K562 (cell line): ENCODE measurements around the gene UBE2B. TPM values are rescaled to one million over a fixed set of nuclear protein-coding genes. Genes with fewer than 3 reads are reported as not detected.

Experiments used
- ATAC-seq: fragments of 200-7000 bp; cut with Tn5 transposase; 3 replicates; pipeline ENCODE4 v1.9.1; 2020; ENCODE audit warnings: moderate library complexity
- BruUV-seq: library from RNA; stranded (reverse); fragments of 400-500 nt; replicated peaks from 2 replicates; lab custom pipeline; 2021; lab: Mats Ljungman, UMichigan
- CTCF ChIA-PET: fragments of 300-600 bp; formaldehyde crosslinking; extraction: SDS; loops from one replicate; lab custom pipeline; 2021; ENCODE audit warnings: low intra/inter-chr PET ratio; lab: Yijun Ruan, JAX
- POLR2A ChIA-PET: fragments of 300-600, 350-650 bp; sonication (Branson Sonifier 250); formaldehyde crosslinking; extraction: SDS; loops from one replicate; lab custom pipeline; 2021; ENCODE audit warnings: antibody characterized with exemption, inconsistent platforms; lab: Yijun Ruan, JAX
- DNase-seq, 4 experiments: peaks; one replicate each; pipeline versions ENCODE4 v3.0.0 to v3.0.0-alpha.2; 2011 to 2018; ENCODE audit warnings: low spot score in 3 of 4, mixed read lengths in 3 of 4; ENCODE audit errors: extremely low read depth in 1 of 4
- FAIRE-seq: peaks from 2 replicates; lab custom pipeline; 2011; peaks lifted over from hg19 to GRCh38; lab: Jason Lieb, UNC
- H2AFZ ChIP-seq: 2 replicates; pipeline ENCODE4 v1.6.0; 2011; ENCODE audit warnings: low read depth, low read length, control low read depth, inconsistent platforms
- H3K27ac ChIP-seq: fragments of 200-600 bp; 3 replicates; pipeline ENCODE4 v1.8.0; 2011; ENCODE audit warnings: low read depth, mild to moderate bottlenecking, control low read depth, inconsistent platforms, low read length, moderate library complexity, mixed read lengths; ENCODE audit errors: extremely low read depth
- H3K27me3 ChIP-seq, 2 experiments: fragments of 300-600 bp in 1 of 2; 2 replicates in 1 of 2; 3 replicates in 1 of 2; pipeline versions ENCODE4 v1.6.0 to v1.8.0; 2011; ENCODE audit warnings: inconsistent platforms in 2 of 2, low read length in 2 of 2, mild to moderate bottlenecking in 1 of 2, mixed read lengths in 1 of 2, moderate library complexity in 1 of 2; ENCODE audit not compliant: control insufficient read depth in 2 of 2, insufficient read depth in 2 of 2
- H3K36me3 ChIP-seq: fragments of 300-600 bp; 3 replicates; pipeline ENCODE4 v1.8.0; 2011; ENCODE audit warnings: mild to moderate bottlenecking, low read length, inconsistent platforms; ENCODE audit not compliant: control insufficient read depth, insufficient read depth
- H3K4me1 ChIP-seq, 2 experiments: fragments of 200-600 bp in 1 of 2; replicated peaks in 1 of 2; 2 replicates in 1 of 2; 3 replicates in 1 of 2; pipeline versions ENCODE4 v1.5.1 to v1.8.0; 2011; ENCODE audit warnings: inconsistent platforms in 2 of 2, low read length in 2 of 2, mild to moderate bottlenecking in 1 of 2, mixed read lengths in 1 of 2, moderate library complexity in 1 of 2; ENCODE audit not compliant: control insufficient read depth in 2 of 2, insufficient read depth in 2 of 2
- H3K4me2 ChIP-seq: 2 replicates; pipeline ENCODE4 v1.6.1; 2011; ENCODE audit warnings: low read length, control low read depth, inconsistent platforms, mixed read lengths; ENCODE audit not compliant: insufficient read depth
- H3K4me3 ChIP-seq: fragments of 200-600 bp; sonication (generic), shearing (Covaris generic); 2 replicates; pipeline ENCODE4 v1.5.1; 2016; ENCODE audit warnings: control low read depth, inconsistent platforms
- H3K79me2 ChIP-seq: fragments of 200-600 bp; 3 replicates; pipeline ENCODE4 v1.8.0; 2011; ENCODE audit warnings: low read length, inconsistent platforms; ENCODE audit not compliant: control insufficient read depth, insufficient read depth
- H3K9ac ChIP-seq, 2 experiments: 2 replicates each; pipeline versions ENCODE4 v1.6.0 to v1.6.1; 2011; ENCODE audit warnings: low read depth in 2 of 2, low read length in 2 of 2, control low read depth in 1 of 2, inconsistent platforms in 1 of 2, mild to moderate bottlenecking in 1 of 2, mixed read lengths in 1 of 2; ENCODE audit not compliant: insufficient read depth in 1 of 2
- H3K9me1 ChIP-seq: one replicate; pipeline ENCODE4 v1.6.0; 2011; ENCODE audit warnings: inconsistent platforms, mild to moderate bottlenecking, low read length, moderate library complexity; ENCODE audit not compliant: control insufficient read depth, insufficient read depth
- H3K9me3 ChIP-seq: replicated peaks from 2 replicates; pipeline ENCODE4 v1.5.1; 2011; ENCODE audit warnings: low read depth, low read length, inconsistent platforms; ENCODE audit not compliant: control insufficient read depth, insufficient read depth
- H4K20me1 ChIP-seq: replicated peaks from 2 replicates; pipeline ENCODE4 v1.6.1; 2011; ENCODE audit warnings: low read length, inconsistent platforms, mixed read lengths; ENCODE audit not compliant: control insufficient read depth, insufficient read depth
- CBFB ChIP-seq: sonication (generic); formaldehyde crosslinking; IDR thresholded peaks from 2 replicates; pipeline ENCODE4 v1.4.0; 2020; ENCODE audit warnings: mild to moderate bottlenecking, missing genetic modification reagents
- ESRRA ChIP-seq: fragments of 450-650 bp; IDR thresholded peaks from 2 replicates; pipeline ENCODE4 v1.6.1; 2014; ENCODE audit warnings: low read depth, mild to moderate bottlenecking, moderate library complexity, borderline replicate concordance
- FOXJ3 ChIP-seq: sonication (generic); formaldehyde crosslinking; IDR thresholded peaks from 2 replicates; pipeline ENCODE4 v1.4.0; 2020; ENCODE audit warnings: mild to moderate bottlenecking, missing genetic modification reagents
- HMGN3 ChIP-seq: IDR thresholded peaks from 2 replicates; pipeline ENCODE4 v1.6.1; 2011; ENCODE audit warnings: borderline replicate concordance, low read depth, mild to moderate bottlenecking, mixed read lengths, low read length; ENCODE audit not compliant: insufficient read length; ENCODE audit errors: extremely low read depth
- KAT7 ChIP-seq: sonication (generic); formaldehyde crosslinking; IDR thresholded peaks from 2 replicates; pipeline ENCODE4 v1.8.0; 2022; ENCODE audit warnings: missing genetic modification reagents, mild to moderate bottlenecking, borderline replicate concordance
- NCOA2 ChIP-seq, 2 experiments: fragments of 450-650 bp; IDR thresholded peaks; 2 replicates each; pipeline ENCODE4 v1.6.1; 2018; ENCODE audit warnings: mild to moderate bottlenecking in 2 of 2, moderate library complexity in 1 of 2; ENCODE audit not compliant: partially characterized antibody in 2 of 2
- POLR2G ChIP-seq: fragments of 200-400 bp; formaldehyde crosslinking; IDR thresholded peaks from 2 replicates; pipeline ENCODE4 v1.6.1; 2017; ENCODE audit warnings: low read depth, mild to moderate bottlenecking, antibody characterized with exemption, low read length, moderate library complexity
- RBM17 ChIP-seq: fragments of 200-400 bp; formaldehyde crosslinking; IDR thresholded peaks from 2 replicates; pipeline ENCODE4 v1.6.1; 2017; ENCODE audit warnings: low read depth, mild to moderate bottlenecking, low read length, borderline replicate concordance
- TEAD2 ChIP-seq: fragments of 450-650 bp; IDR thresholded peaks from 2 replicates; pipeline ENCODE4 v1.6.1; 2016; ENCODE audit warnings: missing genetic modification characterization, control low read depth, missing compliant biosample characterization
- ZNF316 ChIP-seq: fragments of 450-650 bp; IDR thresholded peaks from 2 replicates; pipeline ENCODE4 v1.6.1; 2016
- ZNF766 ChIP-seq: fragments of 200-800 bp; sonication (Bioruptor generic); conservative IDR thresholded peaks from 2 replicates; pipeline ENCODE4 v1.6.1; 2016; ENCODE audit warnings: missing genetic modification characterization, missing compliant biosample characterization
- ZNF830 ChIP-seq: fragments of 250-450 bp; sonication (Bioruptor Pico); IDR thresholded peaks from 2 replicates; pipeline ENCODE4 v1.5.0; 2021; ENCODE audit warnings: mild to moderate bottlenecking
- WGBS: fragments of 100-300 bp; shearing (Covaris generic); methylation state at CpG from one replicate; pipeline ENCODE4 v1.1.6; 2016; ENCODE audit warnings: low coverage, mixed read lengths; ENCODE audit not compliant: insufficient coverage; ENCODE audit errors: missing lambda C conversion rate; 5-methylcytosine and 5-hydroxymethylcytosine counted together
- in situ Hi-C: fragments of 300-500 bp; cut with MboI; formaldehyde crosslinking; loops from 4 replicates; pipeline ENCODE4 v1.15.0; 2018; ENCODE audit warnings: inconsistent platforms, mixed read lengths
- intact Hi-C: fragments of 100-400 bp; cut with micrococcal nuclease; formaldehyde crosslinking; loops from 2 replicates; pipeline ENCODE4 v1.14.2; 2022
- polyA plus RNA-seq, 8 experiments: library from polyadenylated mRNA; depleted of rRNA in 4 of 8; stranded (reverse) in 5 of 8; unstranded in 3 of 8; fragments of >200 nt; fragmentation: Nextera tagmentation in 2 of 8; fragmentation: Illumina TruSeq in 1 of 8; extraction: Ambion mirVana in 2 of 8; extraction: Trizol in 1 of 8; gene quantifications; 2 replicates each; pipeline versions ENCODE4 v1.2.1 to v1.2.3, GENCODE V29; 2011 to 2014; ENCODE audit warnings: inconsistent platforms in 1 of 8, missing spikeins in 1 of 8
- total RNA-seq, 7 experiments: library from RNA; depleted of rRNA in 6 of 7; stranded (reverse); fragments of >200 nt in 6 of 7; fragmentation: Illumina TruSeq in 2 of 7; extraction: Trizol in 2 of 7; gene quantifications; 2 replicates each; pipeline versions ENCODE4 v1.2.1 to v1.2.3, GENCODE V29; 2011 to 2021; ENCODE audit warnings: low replicate concordance in 1 of 7
- TF ChIP-seq, protein P1 (sequence below): fragments of 450-650 bp; formaldehyde crosslinking; IDR thresholded peaks from 2 replicates; pipeline ENCODE4 v1.4.0; 2020; ENCODE audit warnings: mild to moderate bottlenecking, moderate library complexity
- TF ChIP-seq, protein P2 (sequence below): sonication (generic); formaldehyde crosslinking; IDR thresholded peaks from 2 replicates; pipeline ENCODE4 v1.8.0; 2022; ENCODE audit warnings: mild to moderate bottlenecking, low read depth, missing genetic modification reagents
- TF ChIP-seq, protein P3 (sequence below): IDR thresholded peaks from 2 replicates; pipeline ENCODE4 v1.6.1; 2016; ENCODE audit warnings: missing genetic modification characterization, missing compliant biosample characterization
- TF ChIP-seq, protein P4 (sequence below): sonication (generic); formaldehyde crosslinking; IDR thresholded peaks from 2 replicates; pipeline ENCODE4 v1.8.0; 2022; ENCODE audit warnings: missing genetic modification reagents, mild to moderate bottlenecking, borderline replicate concordance

UBE2B gene
- total and polyA plus RNA-seq, 9 of the 15 experiments (the other 6 are each of a cell fraction or from before 2014, with no cell fraction given): 13.1 to 198 (median 75.5) TPM

DNA sequence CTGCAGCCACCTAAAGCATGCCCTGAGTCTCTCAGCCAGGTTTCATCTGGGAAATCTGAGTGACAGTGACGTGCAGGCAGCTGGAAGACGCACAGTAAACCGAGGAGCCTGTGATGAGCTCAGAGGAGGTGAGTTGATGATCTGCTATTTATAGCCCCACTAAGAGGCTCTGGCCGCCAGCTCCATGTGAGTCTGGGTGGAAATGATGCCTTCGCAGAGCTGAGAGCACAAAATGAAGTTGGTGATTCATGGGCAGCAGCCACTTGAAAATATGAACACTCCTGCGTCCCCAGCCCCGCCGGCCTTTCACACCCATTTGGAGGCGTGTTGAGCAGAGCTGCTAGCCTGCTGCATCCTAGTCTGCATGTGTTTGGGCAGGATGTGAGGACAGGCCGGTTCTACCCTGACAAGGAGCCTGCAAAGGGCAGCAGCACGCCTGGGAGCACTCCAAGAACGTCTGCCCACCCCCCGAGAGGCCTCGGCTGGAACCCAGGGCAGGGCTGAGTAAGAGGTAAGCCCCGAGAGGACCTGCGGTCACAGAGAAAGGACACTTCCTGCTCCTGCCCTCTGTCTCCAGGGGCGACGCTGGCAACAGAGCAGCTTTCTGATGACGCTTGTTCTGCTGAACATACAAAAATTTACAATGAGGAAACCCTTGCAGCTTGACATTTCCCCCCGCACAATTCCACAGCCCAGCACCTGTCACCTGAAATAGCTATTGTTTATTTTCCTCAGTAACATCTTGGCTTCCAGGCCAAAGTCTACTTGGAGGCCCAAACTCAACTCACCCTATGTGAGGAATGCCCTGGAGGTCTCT lies 65.4 kb downstream of the UBE2B start:
- POLR2A ChIA-PET: interaction anchor here (0.5 to 2.2 kb wide), 5 partner anchors 9 to 141 kb away, joined by 3 to 7 read pairs (median 4); no protein-coding TSS in a partner anchor
- H3K4me1 ChIP-seq: peaks cover 27 to 30% of the 10 kb centered on the region in 2 experiments; a peak in 4 of 5 replicates
- no peaks in the 10 kb centered on the region for H3K9me3 ChIP-seq
- no peak for FAIRE-seq
- H3K27ac ChIP-seq: no peak overlapping the region; the same call in 2 of the 3 replicates
- H3K9ac ChIP-seq: peak overlapping the region in 1 of 2 experiments; percentile 11; a peak in 2 of 4 replicates
- intact Hi-C loops: no loop called here
- H4K20me1 ChIP-seq: no peaks in the 10 kb centered on the region
- no peak overlapping the region for H3K4me2 ChIP-seq
- WGBS: 62% methylated on average over 20 of the region's 20 CpGs
- no peaks in the 10 kb centered on the region for H3K36me3 ChIP-seq
- H2AFZ ChIP-seq: peak overlapping the region; percentile 70
- in situ Hi-C loops: no loop called here
- H3K9me1 ChIP-seq: no peaks in the 10 kb centered on the region
- H3K27me3 ChIP-seq: no peaks in the 10 kb centered on the region; a peak in 1 of 5 replicates
- CTCF ChIA-PET: no interaction called here
- no peak overlapping the region for H3K4me3 ChIP-seq
- no TSS peak for BruUV-seq
- H3K79me2 ChIP-seq: no peaks in the 10 kb centered on the region
- peak in 1 of 4 experiments; percentile 14 for DNase-seq
- no peak for ATAC-seq
- TF ChIP-seq, protein P1, sequence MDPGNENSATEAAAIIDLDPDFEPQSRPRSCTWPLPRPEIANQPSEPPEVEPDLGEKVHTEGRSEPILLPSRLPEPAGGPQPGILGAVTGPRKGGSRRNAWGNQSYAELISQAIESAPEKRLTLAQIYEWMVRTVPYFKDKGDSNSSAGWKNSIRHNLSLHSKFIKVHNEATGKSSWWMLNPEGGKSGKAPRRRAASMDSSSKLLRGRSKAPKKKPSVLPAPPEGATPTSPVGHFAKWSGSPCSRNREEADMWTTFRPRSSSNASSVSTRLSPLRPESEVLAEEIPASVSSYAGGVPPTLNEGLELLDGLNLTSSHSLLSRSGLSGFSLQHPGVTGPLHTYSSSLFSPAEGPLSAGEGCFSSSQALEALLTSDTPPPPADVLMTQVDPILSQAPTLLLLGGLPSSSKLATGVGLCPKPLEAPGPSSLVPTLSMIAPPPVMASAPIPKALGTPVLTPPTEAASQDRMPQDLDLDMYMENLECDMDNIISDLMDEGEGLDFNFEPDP (CRISPR knock-in tag): no peak
- TF ChIP-seq CBFB (CRISPR knock-in tag): no peak
- no peak for TF ChIP-seq ESRRA
- no peak for TF ChIP-seq POLR2G
- no peak for TF ChIP-seq TEAD2 (tag)
- TF ChIP-seq ZNF766: no peak
- TF ChIP-seq HMGN3: no peak
- no peak for TF ChIP-seq FOXJ3 (CRISPR knock-in tag)
- no peak for TF ChIP-seq KAT7 (CRISPR knock-in tag)
- TF ChIP-seq, protein P2, sequence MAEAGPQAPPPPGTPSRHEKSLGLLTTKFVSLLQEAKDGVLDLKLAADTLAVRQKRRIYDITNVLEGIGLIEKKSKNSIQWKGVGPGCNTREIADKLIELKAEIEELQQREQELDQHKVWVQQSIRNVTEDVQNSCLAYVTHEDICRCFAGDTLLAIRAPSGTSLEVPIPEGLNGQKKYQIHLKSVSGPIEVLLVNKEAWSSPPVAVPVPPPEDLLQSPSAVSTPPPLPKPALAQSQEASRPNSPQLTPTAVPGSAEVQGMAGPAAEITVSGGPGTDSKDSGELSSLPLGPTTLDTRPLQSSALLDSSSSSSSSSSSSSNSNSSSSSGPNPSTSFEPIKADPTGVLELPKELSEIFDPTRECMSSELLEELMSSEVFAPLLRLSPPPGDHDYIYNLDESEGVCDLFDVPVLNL (CRISPR knock-in tag): no peak
- no peak for TF ChIP-seq RBM17
- TF ChIP-seq ZNF830 (CRISPR knock-in tag): no peak
- TF ChIP-seq, protein P3, sequence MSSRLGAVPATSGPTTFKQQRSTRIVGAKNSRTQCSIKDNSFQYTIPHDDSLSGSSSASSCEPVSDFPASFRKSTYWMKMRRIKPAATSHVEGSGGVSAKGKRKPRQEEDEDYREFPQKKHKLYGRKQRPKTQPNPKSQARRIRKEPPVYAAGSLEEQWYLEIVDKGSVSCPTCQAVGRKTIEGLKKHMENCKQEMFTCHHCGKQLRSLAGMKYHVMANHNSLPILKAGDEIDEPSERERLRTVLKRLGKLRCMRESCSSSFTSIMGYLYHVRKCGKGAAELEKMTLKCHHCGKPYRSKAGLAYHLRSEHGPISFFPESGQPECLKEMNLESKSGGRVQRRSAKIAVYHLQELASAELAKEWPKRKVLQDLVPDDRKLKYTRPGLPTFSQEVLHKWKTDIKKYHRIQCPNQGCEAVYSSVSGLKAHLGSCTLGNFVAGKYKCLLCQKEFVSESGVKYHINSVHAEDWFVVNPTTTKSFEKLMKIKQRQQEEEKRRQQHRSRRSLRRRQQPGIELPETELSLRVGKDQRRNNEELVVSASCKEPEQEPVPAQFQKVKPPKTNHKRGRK: no peak
- TF ChIP-seq NCOA2 (IDR thresholded peaks at IDR 0.05; ENCODE audit: partially characterized antibody in 2 of 2): no peak
- TF ChIP-seq, protein P4, sequence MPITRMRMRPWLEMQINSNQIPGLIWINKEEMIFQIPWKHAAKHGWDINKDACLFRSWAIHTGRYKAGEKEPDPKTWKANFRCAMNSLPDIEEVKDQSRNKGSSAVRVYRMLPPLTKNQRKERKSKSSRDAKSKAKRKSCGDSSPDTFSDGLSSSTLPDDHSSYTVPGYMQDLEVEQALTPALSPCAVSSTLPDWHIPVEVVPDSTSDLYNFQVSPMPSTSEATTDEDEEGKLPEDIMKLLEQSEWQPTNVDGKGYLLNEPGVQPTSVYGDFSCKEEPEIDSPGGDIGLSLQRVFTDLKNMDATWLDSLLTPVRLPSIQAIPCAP: no peak
- TF ChIP-seq ZNF316: 0 out of 2 replicates have a peak, but pooled peaks have one; percentile 23
